Measurements from ENCODE around the gene AKAP12. TPM values are rescaled to one million over a fixed set of nuclear protein-coding genes. Genes with fewer than 3 reads are reported as not detected.

Gene AKAP12
- total RNA-seq, 1 experiment from 2014 or later, result 109 TPM

DNA sequence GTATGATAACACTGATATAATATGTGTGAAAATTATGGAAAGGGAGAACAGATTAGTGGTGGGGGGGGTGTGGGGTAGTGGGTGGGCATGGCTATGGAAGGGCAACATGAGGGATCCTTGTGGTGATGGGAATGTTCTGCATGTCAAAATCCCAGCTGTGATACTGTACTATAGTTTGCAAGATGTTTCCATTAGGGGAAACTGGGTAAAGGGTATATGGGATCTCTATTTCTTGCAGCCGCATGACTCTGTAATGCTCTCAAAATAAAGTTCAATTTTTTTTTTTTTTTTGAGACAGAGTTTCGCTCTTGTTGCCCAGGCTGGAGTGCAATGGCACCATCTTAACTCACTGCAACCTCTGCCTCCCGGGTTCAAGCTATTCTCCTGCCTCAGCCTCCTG is 137.3 kb downstream of the AKAP12 start:
- no peak overlapping the region for H3K9ac ChIP-seq (ENCODE audit: low read length)
- TF ChIP-seq EZH2phosphoT487 (IDR thresholded peaks at IDR 0.05; ENCODE audit: borderline replicate concordance, low read length) (no peak), EZH2 (IDR thresholded peaks at IDR 0.05; ENCODE audit: low read length, unreplicated experiment) (no peak)
- TF ChIP-seq, protein P1, sequence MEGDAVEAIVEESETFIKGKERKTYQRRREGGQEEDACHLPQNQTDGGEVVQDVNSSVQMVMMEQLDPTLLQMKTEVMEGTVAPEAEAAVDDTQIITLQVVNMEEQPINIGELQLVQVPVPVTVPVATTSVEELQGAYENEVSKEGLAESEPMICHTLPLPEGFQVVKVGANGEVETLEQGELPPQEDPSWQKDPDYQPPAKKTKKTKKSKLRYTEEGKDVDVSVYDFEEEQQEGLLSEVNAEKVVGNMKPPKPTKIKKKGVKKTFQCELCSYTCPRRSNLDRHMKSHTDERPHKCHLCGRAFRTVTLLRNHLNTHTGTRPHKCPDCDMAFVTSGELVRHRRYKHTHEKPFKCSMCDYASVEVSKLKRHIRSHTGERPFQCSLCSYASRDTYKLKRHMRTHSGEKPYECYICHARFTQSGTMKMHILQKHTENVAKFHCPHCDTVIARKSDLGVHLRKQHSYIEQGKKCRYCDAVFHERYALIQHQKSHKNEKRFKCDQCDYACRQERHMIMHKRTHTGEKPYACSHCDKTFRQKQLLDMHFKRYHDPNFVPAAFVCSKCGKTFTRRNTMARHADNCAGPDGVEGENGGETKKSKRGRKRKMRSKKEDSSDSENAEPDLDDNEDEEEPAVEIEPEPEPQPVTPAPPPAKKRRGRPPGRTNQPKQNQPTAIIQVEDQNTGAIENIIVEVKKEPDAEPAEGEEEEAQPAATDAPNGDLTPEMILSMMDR (conservative IDR thresholded peaks at IDR 0.05; ENCODE audit: low read depth, low read length), result no peak
- ATAC-seq, result no peak
- POLR2A ChIA-PET (ENCODE audit: unreplicated experiment), result no interaction called here
- DNase-seq, result no peak
- intact Hi-C loops (cut with micrococcal nuclease), result no loop called here
- no peaks in the 10 kb centered on the region; the same call in 1 of the 2 replicates for H3K36me3 ChIP-seq (ENCODE audit: low read depth, low read length)
- no TSS peak for BruUV-seq (replicated peaks)
- H3K4me2 ChIP-seq (ENCODE audit: low read length), result no peak overlapping the region
- no peaks in the 10 kb centered on the region for H3K9me3 ChIP-seq (ENCODE audit: low read length)
- peaks cover 15% of the 10 kb centered on the region for H3K4me1 ChIP-seq (ENCODE audit: insufficient read depth, low read length)
- no peak overlapping the region for H3K27ac ChIP-seq (ENCODE audit: low read length)
- no peak overlapping the region for H3K4me3 ChIP-seq (ENCODE audit: low read length)
- H3K9me2 ChIP-seq (replicated peaks; ENCODE audit: low read length), result no peaks in the 10 kb centered on the region
- H2AFZ ChIP-seq (ENCODE audit: low read length), result no peak overlapping the region
- H3K27me3 ChIP-seq (ENCODE audit: low read length), result no peaks in the 10 kb centered on the region
- peaks cover 3% of the 10 kb centered on the region for H3F3A ChIP-seq (ENCODE audit: low read length, unreplicated experiment)
- CTCF ChIA-PET, result interaction anchor here (0.6 kb wide), 1 partner anchor 43 kb away, joined by 4 read pairs; no protein-coding TSS in a partner anchor
- no peaks in the 10 kb centered on the region for H4K20me1 ChIP-seq (ENCODE audit: low read length)
- peaks cover 86% of the 10 kb centered on the region for H3K79me2 ChIP-seq (ENCODE audit: low read length)

DNA sequence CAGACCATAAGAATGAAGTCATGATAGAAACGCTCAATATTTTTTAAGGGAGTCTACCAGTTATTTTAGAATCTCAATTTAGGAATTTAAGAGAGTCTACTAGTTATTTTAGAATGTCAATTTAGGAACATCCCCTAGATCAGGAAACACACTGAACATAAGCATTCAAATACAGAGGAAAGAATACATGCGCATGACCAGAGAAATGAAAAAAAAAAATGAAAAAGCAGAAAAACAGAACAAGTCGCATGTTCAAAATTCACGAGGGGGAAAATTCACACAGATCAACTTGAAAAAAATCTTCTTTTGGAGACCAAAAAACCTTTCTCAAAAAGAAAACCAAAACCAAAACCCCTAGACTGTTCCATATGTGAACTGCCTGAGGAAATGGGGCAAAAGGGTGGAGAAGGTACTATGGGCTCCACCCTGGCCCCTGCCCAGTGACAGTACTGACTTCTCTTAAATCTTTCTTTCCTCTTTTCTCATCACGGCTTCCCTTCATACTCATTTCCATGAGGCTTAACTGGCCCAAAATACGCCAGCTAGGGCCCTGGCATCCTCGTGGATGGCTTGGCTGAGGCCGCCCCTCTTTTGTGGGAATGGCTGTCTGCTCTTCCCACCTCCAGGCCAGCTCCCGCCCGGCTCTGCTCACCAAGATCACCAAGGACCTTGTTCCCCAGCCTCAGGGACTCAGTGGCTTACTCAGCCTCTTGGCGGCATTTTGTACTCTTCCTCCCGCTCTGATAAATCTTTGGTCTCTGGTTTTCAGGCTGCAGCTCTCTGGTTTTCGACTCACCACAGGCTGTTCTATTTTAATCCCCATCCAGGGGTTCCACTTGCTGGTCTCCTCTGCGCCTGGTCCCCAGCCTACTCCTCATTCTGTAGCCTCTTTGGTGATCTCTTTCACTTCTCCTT is 140.4 kb downstream of the AKAP12 start:
- Histone ChIP-seq H3K4me2 (ENCODE audit: low read length) (no peak overlapping the region), H2AFZ (ENCODE audit: low read length) (no peak overlapping the region), H3K9ac (ENCODE audit: low read length) (no peak overlapping the region), H3K27ac (ENCODE audit: low read length) (no peak overlapping the region), H3K79me2 (ENCODE audit: low read length) (peaks cover 84% of the 10 kb centered on the region), H3K9me2 (replicated peaks; ENCODE audit: low read length) (no peaks in the 10 kb centered on the region), H3F3A (ENCODE audit: low read length, unreplicated experiment) (peaks cover under 1% of the 10 kb centered on the region), H3K27me3 (ENCODE audit: low read length) (no peaks in the 10 kb centered on the region), H3K36me3 (ENCODE audit: low read depth, low read length) (no peaks in the 10 kb centered on the region), H3K9me3 (ENCODE audit: low read length) (no peaks in the 10 kb centered on the region), H3K4me3 (ENCODE audit: low read length) (no peak overlapping the region), H3K4me1 (ENCODE audit: insufficient read depth, low read length) (peaks cover 2% of the 10 kb centered on the region), H4K20me1 (ENCODE audit: low read length) (no peaks in the 10 kb centered on the region)
- ChIA-PET CTCF (no interaction called here), POLR2A (ENCODE audit: unreplicated experiment) (no interaction called here)
- intact Hi-C loops (cut with micrococcal nuclease), result no loop called here
- DNase-seq (no peak), ATAC-seq (no peak)
- TF ChIP-seq, protein P1 (conservative IDR thresholded peaks at IDR 0.05; ENCODE audit: low read depth, low read length), result no peak
- TF ChIP-seq EZH2 (IDR thresholded peaks at IDR 0.05; ENCODE audit: low read length, unreplicated experiment), result no peak
- no peak for TF ChIP-seq EZH2phosphoT487 (IDR thresholded peaks at IDR 0.05; ENCODE audit: borderline replicate concordance, low read length)
- no TSS peak for BruUV-seq (replicated peaks)

DNA sequence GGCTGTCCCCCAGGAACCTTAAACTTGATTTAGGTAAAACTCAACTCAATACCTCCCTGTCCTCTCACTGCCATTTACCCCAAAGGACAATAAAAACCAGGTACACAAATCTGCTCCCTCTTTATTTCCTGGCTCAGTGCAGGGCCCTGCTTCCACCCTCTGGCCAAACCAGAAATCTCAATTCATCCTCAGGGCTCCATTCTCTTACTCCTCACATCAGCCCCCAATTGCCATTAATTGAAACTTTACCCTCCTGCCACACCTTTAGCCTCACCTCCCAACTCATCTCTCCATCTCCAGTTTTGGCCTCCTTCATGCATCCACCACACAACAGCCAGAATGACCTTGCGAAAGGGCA is 141.1 kb downstream of the AKAP12 start:
- H3K9me2 ChIP-seq (replicated peaks; ENCODE audit: low read length), result no peaks in the 10 kb centered on the region
- no peaks in the 10 kb centered on the region for H3F3A ChIP-seq (ENCODE audit: low read length, unreplicated experiment)
- ChIA-PET POLR2A (ENCODE audit: unreplicated experiment) (no interaction called here), CTCF (no interaction called here)
- no peak overlapping the region for H2AFZ ChIP-seq (ENCODE audit: low read length)
- ATAC-seq (no peak), DNase-seq (no peak)
- no peak overlapping the region for H3K9ac ChIP-seq (ENCODE audit: low read length)
- no peak overlapping the region for H3K4me3 ChIP-seq (ENCODE audit: low read length)
- H3K79me2 ChIP-seq (ENCODE audit: low read length), result peaks cover 84% of the 10 kb centered on the region
- TF ChIP-seq, protein P1 (conservative IDR thresholded peaks at IDR 0.05; ENCODE audit: low read depth, low read length), result no peak
- no peaks in the 10 kb centered on the region for H3K9me3 ChIP-seq (ENCODE audit: low read length)
- H3K27me3 ChIP-seq (ENCODE audit: low read length), result no peaks in the 10 kb centered on the region
- no peaks in the 10 kb centered on the region for H3K4me1 ChIP-seq (ENCODE audit: insufficient read depth, low read length)
- no peaks in the 10 kb centered on the region for H4K20me1 ChIP-seq (ENCODE audit: low read length)
- H3K27ac ChIP-seq (ENCODE audit: low read length), result no peak overlapping the region
- no peak overlapping the region for H3K4me2 ChIP-seq (ENCODE audit: low read length)
- H3K36me3 ChIP-seq (ENCODE audit: low read depth, low read length), result no peaks in the 10 kb centered on the region
- intact Hi-C loops (cut with micrococcal nuclease), result no loop called here
- no TSS peak for BruUV-seq (replicated peaks)

Measured in PC-3 (cell line).